Epithelial cell of proximal tubule (primary cell): Measurements from ENCODE around the gene TUT1. TPM values are rescaled to one million over a fixed set of nuclear protein-coding genes. Genes with fewer than 3 reads are reported as not detected.

Experiments
- DNase-seq: peaks from one replicate; pipeline ENCODE4 v3.0.0-alpha.2; 2011; ENCODE audit warnings: low read depth
- H3K4me3 ChIP-seq: 2 replicates; pipeline ENCODE4 v1.5.1; 2011; ENCODE audit warnings: low read depth, mild to moderate bottlenecking, low read length
- CTCF ChIP-seq: conservative IDR thresholded peaks from 2 replicates; pipeline ENCODE4 v1.5.1; 2012; ENCODE audit warnings: low read depth, mild to moderate bottlenecking, low read length
- total RNA-seq: library from RNA; depleted of rRNA; stranded (reverse); fragments of >200 nt; gene quantifications from 2 replicates; pipeline ENCODE4 v1.2.3, GENCODE V29; 2015

TUT1 gene
- total RNA-seq, 1 donor from 2014 or later, result 10.1 TPM

GRCh38 chr11:62604460-62605120, 13.3 kb upstream of the TUT1 start:
- no peak overlapping the region for H3K4me3 ChIP-seq
- no peak for TF ChIP-seq CTCF
- no peak for DNase-seq

- no peak for DNase-seq
- TF ChIP-seq CTCF, result no peak
- no peak overlapping the region for H3K4me3 ChIP-seq
Measured at GRCh38 chr11:62603776-62604299, 12.5 kb upstream of the TUT1 start.

- no peak overlapping the region for H3K4me3 ChIP-seq
- no peak for DNase-seq
- TF ChIP-seq CTCF, result no peak
Measured at GRCh38 chr11:62603072-62603408, 11.7 kb upstream of the TUT1 start.

GRCh38 chr11:62602141-62603071, 11.1 kb upstream of the TUT1 start:
- TF ChIP-seq CTCF, result no peak

GRCh38 chr11:62601372-62602140, 10.2 kb upstream of the TUT1 start, which contains the start of gene MTA2:
Gene MTA2, minus strand, starts transcription at chr11:62601865. Its CDS starts 415 bp downstream, at chr11:62601450.
- peak; percentile 78 for DNase-seq
- H3K4me3 ChIP-seq, result peak within 1 kb of the TSS; percentile 84
- TF ChIP-seq CTCF, result no peak

More at GRCh38 chr11:62602141-62603071, 11.1 kb upstream of the TUT1 start:
- peak overlapping the region; percentile 84 for H3K4me3 ChIP-seq
- no peak for DNase-seq

GRCh38 chr11:62601122-62601371, 9.7 kb upstream of the TUT1 start:
- no peak for TF ChIP-seq CTCF
- DNase-seq, result no peak
- peak overlapping the region; percentile 84 for H3K4me3 ChIP-seq
